ENCODE results near the gene MAFG. TPM values are rescaled to one million over a fixed set of nuclear protein-coding genes. Genes with fewer than 3 reads are reported as not detected.

Gene MAFG
- total RNA-seq, 1 experiment from 2014 or later, result 25.2 TPM

GRCh38 chr17:81884968-81885367, 42.6 kb downstream of the MAFG start:
- Histone ChIP-seq H3K27me3 (replicated peaks) (no peaks in the 10 kb centered on the region), H3K4me1 (replicated peaks) (peaks cover 15% of the 10 kb centered on the region), H3K27ac (no peak overlapping the region), H3K9me3 (replicated peaks) (no peaks in the 10 kb centered on the region), H3K4me3 (no peak overlapping the region), H3K36me3 (peaks cover 99% of the 10 kb centered on the region)
- no peak for DNase-seq (ENCODE audit: low read depth in 1 of 2, low spot score in 2 of 2)

GRCh38 chr17:81884520-81884919, 43.0 kb downstream of the MAFG start:
- Histone ChIP-seq H3K36me3 (peaks cover 99% of the 10 kb centered on the region), H3K27ac (no peak overlapping the region), H3K27me3 (replicated peaks) (no peaks in the 10 kb centered on the region), H3K4me3 (no peak overlapping the region), H3K4me1 (replicated peaks) (peaks cover 11% of the 10 kb centered on the region), H3K9me3 (replicated peaks) (no peaks in the 10 kb centered on the region)
- no peak for DNase-seq (ENCODE audit: low read depth in 1 of 2, low spot score in 2 of 2)

GRCh38 chr17:81879121-81879520, 48.4 kb downstream of the MAFG start:
- peaks cover 68% of the 10 kb centered on the region for H3K36me3 ChIP-seq
- no peak overlapping the region for H3K4me3 ChIP-seq
- no peak for DNase-seq (ENCODE audit: low read depth in 1 of 2, low spot score in 2 of 2)
- H3K27ac ChIP-seq, result no peak overlapping the region
- no peaks in the 10 kb centered on the region for H3K4me1 ChIP-seq (replicated peaks)
- H3K27me3 ChIP-seq (replicated peaks), result no peaks in the 10 kb centered on the region
- H3K9me3 ChIP-seq (replicated peaks), result no peaks in the 10 kb centered on the region

GRCh38 chr17:81878294-81878693, 49.2 kb downstream of the MAFG start:
- Histone ChIP-seq H3K27ac (no peak overlapping the region), H3K27me3 (replicated peaks) (no peaks in the 10 kb centered on the region), H3K4me3 (no peak overlapping the region), H3K4me1 (replicated peaks) (no peaks in the 10 kb centered on the region), H3K36me3 (peaks cover 59% of the 10 kb centered on the region), H3K9me3 (replicated peaks) (no peaks in the 10 kb centered on the region)
- no peak for DNase-seq (ENCODE audit: low read depth in 1 of 2, low spot score in 2 of 2)

GRCh38 chr17:81877569-81877968, 50.0 kb downstream of the MAFG start:
- DNase-seq (ENCODE audit: low read depth in 1 of 2, low spot score in 2 of 2), result no peak
- H3K27me3 ChIP-seq (replicated peaks), result no peaks in the 10 kb centered on the region
- H3K4me1 ChIP-seq (replicated peaks), result no peaks in the 10 kb centered on the region; the same call in 1 of the 2 replicates
- no peak overlapping the region for H3K27ac ChIP-seq
- no peaks in the 10 kb centered on the region for H3K9me3 ChIP-seq (replicated peaks)
- peaks cover 57% of the 10 kb centered on the region for H3K36me3 ChIP-seq
- no peak overlapping the region for H3K4me3 ChIP-seq

- H3K27me3 ChIP-seq (replicated peaks), result no peaks in the 10 kb centered on the region
- peak overlapping the region; percentile 98 for H3K4me3 ChIP-seq
- H3K27ac ChIP-seq, result peak overlapping the region; percentile 87
- H3K9me3 ChIP-seq (replicated peaks), result no peaks in the 10 kb centered on the region; the same call in 1 of the 2 replicates
- H3K36me3 ChIP-seq, result peaks cover 57% of the 10 kb centered on the region
- DNase-seq (ENCODE audit: low read depth in 1 of 2, low spot score in 2 of 2), result peak; percentile 88 to 98
- peaks cover 50% of the 10 kb centered on the region for H3K4me1 ChIP-seq (replicated peaks)
These were observed 55.9 kb downstream of the MAFG start for GRCh38 chr17:81871387-81872230.

- Histone ChIP-seq H3K27me3 (replicated peaks) (no peaks in the 10 kb centered on the region), H3K9me3 (replicated peaks) (no peaks in the 10 kb centered on the region; the same call in 1 of the 2 replicates), H3K36me3 (peaks cover 59% of the 10 kb centered on the region), H3K27ac (peak within 1 kb of the TSS; percentile 93), H3K4me1 (replicated peaks) (peaks cover 50% of the 10 kb centered on the region), H3K4me3 (peak within 1 kb of the TSS; percentile 98)
- no peak for DNase-seq (ENCODE audit: low read depth in 1 of 2, low spot score in 2 of 2)
These were observed 56.6 kb downstream of the MAFG start, which contains the start of gene ARHGDIA for GRCh38 chr17:81870981-81871386. Gene ARHGDIA (minus strand): TSS chr17:81871337. CDS start chr17:81869930, 1,407 bp downstream.

GRCh38 chr17:81870131-81870980, 57.2 kb downstream of the MAFG start:
- Histone ChIP-seq H3K4me1 (replicated peaks) (peaks cover 50% of the 10 kb centered on the region), H3K27ac (peak overlapping the region; percentile 93)
- DNase-seq (ENCODE audit: low read depth in 1 of 2, low spot score in 2 of 2), result peak; percentile 76 to 84

GRCh38 chr17:81869221-81870130, 58.1 kb downstream of the MAFG start:
- peak; percentile 70 to 72 for DNase-seq (ENCODE audit: low read depth in 1 of 2, low spot score in 2 of 2)
- no peaks in the 10 kb centered on the region for H3K27me3 ChIP-seq (replicated peaks)
- peak overlapping the region; percentile 93 for H3K27ac ChIP-seq
- H3K9me3 ChIP-seq (replicated peaks), result no peaks in the 10 kb centered on the region; the same call in 1 of the 2 replicates
- H3K4me3 ChIP-seq, result peak overlapping the region; percentile 98
- H3K36me3 ChIP-seq, result peaks cover 74% of the 10 kb centered on the region
- peaks cover 50% of the 10 kb centered on the region for H3K4me1 ChIP-seq (replicated peaks)

More at GRCh38 chr17:81870131-81870980, 57.2 kb downstream of the MAFG start:
- Histone ChIP-seq H3K4me3 (peak overlapping the region; percentile 98), H3K9me3 (replicated peaks) (no peaks in the 10 kb centered on the region; the same call in 1 of the 2 replicates), H3K27me3 (replicated peaks) (no peaks in the 10 kb centered on the region), H3K36me3 (peaks cover 66% of the 10 kb centered on the region)

- Histone ChIP-seq H3K36me3 (peaks cover 82% of the 10 kb centered on the region), H3K27ac (peak overlapping the region; percentile 68), H3K4me1 (replicated peaks) (peaks cover 50% of the 10 kb centered on the region), H3K4me3 (peak overlapping the region; percentile 98), H3K27me3 (replicated peaks) (no peaks in the 10 kb centered on the region), H3K9me3 (replicated peaks) (no peaks in the 10 kb centered on the region; the same call in 1 of the 2 replicates)
- peak; percentile 66 to 96 for DNase-seq (ENCODE audit: low read depth in 1 of 2, low spot score in 2 of 2)
These were observed 58.8 kb downstream of the MAFG start for GRCh38 chr17:81868674-81869220.

Data from SJSA1 (cell line).